Panc1 (cell line): ENCODE data around the gene PIAS1. TPM values are rescaled to one million over a fixed set of nuclear protein-coding genes. Genes with fewer than 3 reads are reported as not detected.

ENCODE experiments used
- ATAC-seq: fragments of 200-7000 bp; cut with Tn5 transposase; 2 replicates; pipeline ENCODE4 v1.9.1; 2020; ENCODE audit warnings: mild to moderate bottlenecking, moderate library complexity
- BruUV-seq: library from RNA; stranded (reverse); fragments of 400-500 nt; replicated peaks from 2 replicates; lab custom pipeline; 2021; lab: Mats Ljungman, UMichigan
- CTCF ChIA-PET: fragments of 300-600 bp; sonication (Branson Sonifier 250); formaldehyde crosslinking; loops from one replicate; lab custom pipeline; 2022; ENCODE audit warnings: antibody characterized with exemption; lab: Charles Lee
- POLR2A ChIA-PET: fragments of 300-600 bp; sonication (Branson Sonifier 250); formaldehyde crosslinking; loops from one replicate; lab custom pipeline; 2022; ENCODE audit warnings: antibody characterized with exemption; lab: Charles Lee
- DNase-seq: peaks from one replicate; pipeline ENCODE4 v3.0.0-alpha.2; 2010; ENCODE audit warnings: low read depth, low spot score
- H3K27ac ChIP-seq: 2 replicates; pipeline ENCODE4 v1.5.1; 2011; ENCODE audit warnings: mild to moderate bottlenecking, low read length, inconsistent platforms
- H3K27me3 ChIP-seq: fragments of 200-500 bp; sonication (Bioruptor generic); 2 replicates; pipeline ENCODE4 v1.6.0; 2014; ENCODE audit warnings: low read length, inconsistent platforms; ENCODE audit not compliant: control insufficient read depth, insufficient read depth
- H3K36me3 ChIP-seq: fragments of 200-500 bp; sonication (Bioruptor generic); 2 replicates; pipeline ENCODE4 v1.5.1; 2014; ENCODE audit warnings: inconsistent platforms, mild to moderate bottlenecking, low read length, moderate library complexity; ENCODE audit not compliant: control insufficient read depth, insufficient read depth
- H3K4me1 ChIP-seq: 2 replicates; pipeline ENCODE4 v1.5.1; 2011; ENCODE audit warnings: inconsistent platforms, mild to moderate bottlenecking, low read length, moderate library complexity; ENCODE audit not compliant: control insufficient read depth, insufficient read depth
- H3K4me3 ChIP-seq, 2 experiments: 2 replicates each; pipeline ENCODE4 v1.5.1; 2011 to 2012; ENCODE audit warnings: low read depth in 2 of 2, low read length in 2 of 2, mild to moderate bottlenecking in 2 of 2, inconsistent platforms in 1 of 2, moderate library complexity in 1 of 2
- H3K9me3 ChIP-seq: fragments of 200-500 bp; sonication (Bioruptor generic); 2 replicates; pipeline ENCODE4 v1.5.1; 2014; ENCODE audit warnings: low read depth, mild to moderate bottlenecking, inconsistent platforms, low read length, moderate library complexity; ENCODE audit not compliant: control insufficient read depth, insufficient read depth
- POLR2AphosphoS5 ChIP-seq: IDR thresholded peaks from 2 replicates; pipeline ENCODE4 v1.6.1; 2012; ENCODE audit warnings: mild to moderate bottlenecking, low read depth, low read length, moderate library complexity
- SIN3A ChIP-seq: IDR thresholded peaks from 2 replicates; pipeline ENCODE4 v1.6.1; 2012; ENCODE audit warnings: low read depth, mild to moderate bottlenecking, low read length, moderate library complexity, borderline replicate concordance; ENCODE audit not compliant: insufficient read depth
- TCF7L2 ChIP-seq: IDR thresholded peaks from 2 replicates; pipeline ENCODE4 v1.6.1; 2011; ENCODE audit warnings: mild to moderate bottlenecking, low read depth, low read length, inconsistent platforms
- in situ Hi-C: cut with HindIII; loops from 2 replicates; pipeline ENCODE4 v1.10.0; 2016; ENCODE audit warnings: low sequenced_read_pairs, low pct_unique_long_range_greater_than_20kb
- intact Hi-C: fragments of 100-400 bp; cut with micrococcal nuclease; formaldehyde crosslinking; loops from one replicate; pipeline ENCODE4 v1.10.0; 2022; ENCODE audit not compliant: unreplicated experiment
- total RNA-seq: library from RNA; stranded (reverse); gene quantifications from one replicate; pipeline ENCODE4 v1.2.1, GENCODE V29; 2021; ENCODE audit not compliant: unreplicated experiment
- TF ChIP-seq, protein P1 (sequence below), 2 experiments: IDR thresholded peaks; 2 replicates each; pipeline ENCODE4 v1.6.1; 2011 to 2012; ENCODE audit warnings: low read depth in 2 of 2, control low read depth in 1 of 2, low read length in 1 of 2, mild to moderate bottlenecking in 1 of 2, moderate library complexity in 1 of 2; ENCODE audit not compliant: insufficient read depth in 1 of 2
- TF ChIP-seq, protein P2 (sequence below): fragments of 450-650 bp; IDR thresholded peaks from 2 replicates; pipeline ENCODE4 v1.5.1; 2017; ENCODE audit warnings: mild to moderate bottlenecking

Gene PIAS1
- total RNA-seq, 1 experiment from 2014 or later, result 44.5 TPM

DNA sequence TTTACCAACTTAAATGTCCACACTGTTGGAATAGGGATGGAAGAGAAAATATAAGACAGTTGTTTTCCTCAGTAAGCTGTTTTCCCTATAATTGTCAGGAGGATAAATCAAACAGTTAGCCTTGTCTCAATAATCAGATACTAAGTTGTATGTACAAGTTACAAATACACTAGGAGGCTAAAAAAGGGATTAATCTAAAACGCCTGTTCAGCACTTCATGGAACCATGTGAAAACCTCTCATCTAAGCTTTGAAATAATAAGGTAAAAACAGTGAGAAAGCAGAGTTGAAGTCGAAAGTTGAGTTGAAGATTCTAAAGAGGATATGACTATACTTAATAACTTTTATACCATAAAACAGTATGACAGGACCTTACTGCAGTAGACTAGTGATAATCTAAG, 89.0 kb downstream of the PIAS1 start:
- Histone ChIP-seq H3K9me3 (no peaks in the 10 kb centered on the region), H3K27me3 (no peaks in the 10 kb centered on the region), H3K4me3 (no peak overlapping the region), H3K36me3 (peaks cover 26% of the 10 kb centered on the region), H3K27ac (no peak overlapping the region), H3K4me1 (no peaks in the 10 kb centered on the region)
- BruUV-seq, result no TSS peak
- ATAC-seq, result no peak
- ChIA-PET POLR2A (no interaction called here), CTCF (no interaction called here)
- intact Hi-C loops (no loop called here), in situ Hi-C loops (no loop called here)
- TF ChIP-seq, protein P1, sequence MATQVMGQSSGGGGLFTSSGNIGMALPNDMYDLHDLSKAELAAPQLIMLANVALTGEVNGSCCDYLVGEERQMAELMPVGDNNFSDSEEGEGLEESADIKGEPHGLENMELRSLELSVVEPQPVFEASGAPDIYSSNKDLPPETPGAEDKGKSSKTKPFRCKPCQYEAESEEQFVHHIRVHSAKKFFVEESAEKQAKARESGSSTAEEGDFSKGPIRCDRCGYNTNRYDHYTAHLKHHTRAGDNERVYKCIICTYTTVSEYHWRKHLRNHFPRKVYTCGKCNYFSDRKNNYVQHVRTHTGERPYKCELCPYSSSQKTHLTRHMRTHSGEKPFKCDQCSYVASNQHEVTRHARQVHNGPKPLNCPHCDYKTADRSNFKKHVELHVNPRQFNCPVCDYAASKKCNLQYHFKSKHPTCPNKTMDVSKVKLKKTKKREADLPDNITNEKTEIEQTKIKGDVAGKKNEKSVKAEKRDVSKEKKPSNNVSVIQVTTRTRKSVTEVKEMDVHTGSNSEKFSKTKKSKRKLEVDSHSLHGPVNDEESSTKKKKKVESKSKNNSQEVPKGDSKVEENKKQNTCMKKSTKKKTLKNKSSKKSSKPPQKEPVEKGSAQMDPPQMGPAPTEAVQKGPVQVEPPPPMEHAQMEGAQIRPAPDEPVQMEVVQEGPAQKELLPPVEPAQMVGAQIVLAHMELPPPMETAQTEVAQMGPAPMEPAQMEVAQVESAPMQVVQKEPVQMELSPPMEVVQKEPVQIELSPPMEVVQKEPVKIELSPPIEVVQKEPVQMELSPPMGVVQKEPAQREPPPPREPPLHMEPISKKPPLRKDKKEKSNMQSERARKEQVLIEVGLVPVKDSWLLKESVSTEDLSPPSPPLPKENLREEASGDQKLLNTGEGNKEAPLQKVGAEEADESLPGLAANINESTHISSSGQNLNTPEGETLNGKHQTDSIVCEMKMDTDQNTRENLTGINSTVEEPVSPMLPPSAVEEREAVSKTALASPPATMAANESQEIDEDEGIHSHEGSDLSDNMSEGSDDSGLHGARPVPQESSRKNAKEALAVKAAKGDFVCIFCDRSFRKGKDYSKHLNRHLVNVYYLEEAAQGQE (IDR thresholded peaks at IDR 0.05; ENCODE audit: insufficient read depth in 1 of 2, low read depth in 2 of 2, low read length in 1 of 2), result no peak
- TF ChIP-seq POLR2AphosphoS5, result no peak
- TF ChIP-seq, protein P2, sequence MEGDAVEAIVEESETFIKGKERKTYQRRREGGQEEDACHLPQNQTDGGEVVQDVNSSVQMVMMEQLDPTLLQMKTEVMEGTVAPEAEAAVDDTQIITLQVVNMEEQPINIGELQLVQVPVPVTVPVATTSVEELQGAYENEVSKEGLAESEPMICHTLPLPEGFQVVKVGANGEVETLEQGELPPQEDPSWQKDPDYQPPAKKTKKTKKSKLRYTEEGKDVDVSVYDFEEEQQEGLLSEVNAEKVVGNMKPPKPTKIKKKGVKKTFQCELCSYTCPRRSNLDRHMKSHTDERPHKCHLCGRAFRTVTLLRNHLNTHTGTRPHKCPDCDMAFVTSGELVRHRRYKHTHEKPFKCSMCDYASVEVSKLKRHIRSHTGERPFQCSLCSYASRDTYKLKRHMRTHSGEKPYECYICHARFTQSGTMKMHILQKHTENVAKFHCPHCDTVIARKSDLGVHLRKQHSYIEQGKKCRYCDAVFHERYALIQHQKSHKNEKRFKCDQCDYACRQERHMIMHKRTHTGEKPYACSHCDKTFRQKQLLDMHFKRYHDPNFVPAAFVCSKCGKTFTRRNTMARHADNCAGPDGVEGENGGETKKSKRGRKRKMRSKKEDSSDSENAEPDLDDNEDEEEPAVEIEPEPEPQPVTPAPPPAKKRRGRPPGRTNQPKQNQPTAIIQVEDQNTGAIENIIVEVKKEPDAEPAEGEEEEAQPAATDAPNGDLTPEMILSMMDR, result no peak
- DNase-seq, result no peak

DNA sequence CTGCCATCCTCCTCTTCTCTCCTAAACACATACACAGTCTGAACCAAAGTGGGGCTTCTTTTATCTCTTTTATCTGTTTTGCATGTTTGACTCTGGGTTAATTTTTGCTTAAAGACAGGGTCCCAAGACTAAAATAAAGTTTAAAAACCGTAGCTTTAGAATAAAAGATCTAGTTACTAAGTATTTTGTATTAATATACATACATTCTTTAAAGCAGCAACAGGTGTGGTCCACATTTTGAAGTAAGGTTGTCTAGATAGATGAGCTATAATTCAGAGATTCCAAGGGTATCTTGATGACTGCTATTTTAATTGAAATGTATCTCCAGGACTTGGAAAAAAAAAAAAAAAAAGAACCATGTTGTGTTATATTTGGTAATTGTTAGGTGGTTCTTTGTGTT, 89.7 kb downstream of the PIAS1 start:
- CTCF ChIA-PET, result interaction anchor here (0.6 kb wide), 1 partner anchor 308 kb away, joined by 3 read pairs; no protein-coding TSS in a partner anchor

More for the DNA sequence above, 89.7 kb downstream of the PIAS1 start:
- no peaks in the 10 kb centered on the region for H3K27me3 ChIP-seq
- ATAC-seq, result no peak
- H3K9me3 ChIP-seq, result no peaks in the 10 kb centered on the region
- H3K36me3 ChIP-seq, result peaks cover 26% of the 10 kb centered on the region
- BruUV-seq, result no TSS peak
- no peak overlapping the region for H3K27ac ChIP-seq
- intact Hi-C loops (no loop called here), in situ Hi-C loops (no loop called here)
- no peak overlapping the region for H3K4me3 ChIP-seq
- POLR2A ChIA-PET, result interaction anchor here (0.6 kb wide), 1 partner anchor 1201 kb away, joined by 4 read pairs; no protein-coding TSS in a partner anchor
- DNase-seq, result no peak
- no peaks in the 10 kb centered on the region for H3K4me1 ChIP-seq
- TF ChIP-seq, protein P1 (IDR thresholded peaks at IDR 0.05; ENCODE audit: insufficient read depth in 1 of 2, low read depth in 2 of 2, low read length in 1 of 2), result no peak
- TF ChIP-seq POLR2AphosphoS5, result no peak
- TF ChIP-seq, protein P2, result no peak
- no peak for TF ChIP-seq TCF7L2
- TF ChIP-seq SIN3A, result no peak
